HCT116 (cell line): Measurements from ENCODE around the gene SETD1A. TPM values are rescaled to one million over a fixed set of nuclear protein-coding genes. Genes with fewer than 3 reads are reported as not detected.

ENCODE experiments used
- ATAC-seq: fragments of 200-7000 bp; cut with Tn5 transposase; 2 replicates; pipeline ENCODE4 v1.9.1; 2020; ENCODE audit warnings: mild to moderate bottlenecking, moderate library complexity
- BruUV-seq: library from RNA; stranded (reverse); fragments of 400-500 nt; replicated peaks from 2 replicates; lab custom pipeline; 2021; lab: Mats Ljungman, UMichigan
- CTCF ChIA-PET: fragments of 300-600 bp; sonication (Branson Sonifier 250); formaldehyde crosslinking; loops from one replicate; lab custom pipeline; 2021; ENCODE audit warnings: antibody characterized with exemption; lab: Charles Lee
- POLR2A ChIA-PET: fragments of 300-600, 350-600 bp; sonication (Branson Sonifier 250); formaldehyde crosslinking; loops from one replicate; lab custom pipeline; 2021; ENCODE audit warnings: antibody characterized with exemption; lab: Charles Lee
- RAD21 ChIA-PET, 2 experiments: fragments of 300-600 bp; sonication (Branson Sonifier 250); formaldehyde crosslinking; loops; one replicate each; lab custom pipeline; 2023; ENCODE audit warnings: low total read pairs in 2 of 2; ENCODE audit not compliant: uncharacterized antibody in 2 of 2, unreplicated experiment in 2 of 2, low non-redundant PET in 1 of 2; lab: Charles Lee
- DNase-seq: peaks from one replicate; pipeline ENCODE4 v3.0.0-alpha.2; 2010; ENCODE audit warnings: low read depth, low spot score
- H2AFZ ChIP-seq: fragments of 200-600 bp; shearing (Covaris generic), sonication (generic); 2 replicates; pipeline ENCODE4 v1.6.1; 2017; ENCODE audit warnings: low read depth, mixed run types, mixed read lengths, antibody characterized with exemption, low read length; ENCODE audit not compliant: poor library complexity, severe bottlenecking
- H3K27ac ChIP-seq: 2 replicates; pipeline ENCODE4 v1.5.1; 2012; ENCODE audit warnings: low read depth, low read length
- H3K27me3 ChIP-seq: fragments of 200-600 bp; sonication (generic); 2 replicates; pipeline ENCODE4 v1.6.1; 2016; ENCODE audit warnings: mixed run types, low read length, mixed read lengths; ENCODE audit not compliant: insufficient read depth
- H3K36me3 ChIP-seq, 2 experiments: fragments of 200-500 bp in 1 of 2; fragments of 200-600 bp in 1 of 2; sonication (Bioruptor generic) in 1 of 2; sonication (generic) in 1 of 2; 2 replicates each; pipeline versions ENCODE4 v1.5.1 to v1.6.1; 2014 to 2016; ENCODE audit warnings: low read length in 2 of 2, inconsistent platforms in 1 of 2, mixed read lengths in 1 of 2, mixed run types in 1 of 2; ENCODE audit not compliant: insufficient read depth in 2 of 2, control insufficient read depth in 1 of 2
- H3K4me1 ChIP-seq, 2 experiments: fragments of 200-600 bp in 1 of 2; sonication (generic) in 1 of 2; 2 replicates each; pipeline versions ENCODE4 v1.5.1 to v1.6.1; 2012 to 2017; ENCODE audit warnings: low read length in 2 of 2, inconsistent platforms in 1 of 2, mild to moderate bottlenecking in 1 of 2, mixed read lengths in 1 of 2, mixed run types in 1 of 2, moderate library complexity in 1 of 2; ENCODE audit not compliant: insufficient read depth in 2 of 2, control insufficient read depth in 1 of 2
- H3K4me2 ChIP-seq: fragments of 200-600 bp; sonication (generic); 2 replicates; pipeline ENCODE4 v1.6.1; 2017; ENCODE audit warnings: mixed run types, low read length, mixed read lengths
- H3K4me3 ChIP-seq, 2 experiments: fragments of 200-600 bp in 1 of 2; sonication (generic) in 1 of 2; replicated peaks in 1 of 2; 2 replicates each; pipeline ENCODE4 v1.5.1; 2011 to 2016; ENCODE audit warnings: low read length in 2 of 2, control low read depth in 1 of 2, low read depth in 1 of 2, mild to moderate bottlenecking in 1 of 2, mixed read lengths in 1 of 2, mixed run types in 1 of 2
- H3K79me2 ChIP-seq: fragments of 200-600 bp; sonication (generic); 2 replicates; pipeline ENCODE4 v1.6.1; 2017; ENCODE audit warnings: mild to moderate bottlenecking, mixed run types, low read length, moderate library complexity, mixed read lengths; ENCODE audit not compliant: insufficient read depth
- H3K9ac ChIP-seq: fragments of 200-600 bp; sonication (generic); 2 replicates; pipeline ENCODE4 v1.6.1; 2016; ENCODE audit warnings: low read length, mixed read lengths
- H3K9me2 ChIP-seq: fragments of 200-600 bp; sonication (generic), shearing (Covaris generic); 2 replicates; pipeline ENCODE4 v1.6.1; 2017; ENCODE audit warnings: mixed run types, mild to moderate bottlenecking, moderate library complexity; ENCODE audit not compliant: insufficient read depth
- H3K9me3 ChIP-seq, 2 experiments: fragments of 200-500 bp in 1 of 2; fragments of 200-600 bp in 1 of 2; sonication (Bioruptor generic) in 1 of 2; sonication (generic) in 1 of 2; 2 replicates each; pipeline ENCODE4 v1.6.1; 2014 to 2017; ENCODE audit warnings: low read length in 2 of 2, mixed read lengths in 2 of 2, inconsistent platforms in 1 of 2, low read depth in 1 of 2, mild to moderate bottlenecking in 1 of 2, mixed run types in 1 of 2, moderate library complexity in 1 of 2; ENCODE audit not compliant: control insufficient read depth in 1 of 2, insufficient read depth in 1 of 2
- H4K20me1 ChIP-seq: fragments of 200-600 bp; sonication (generic), shearing (Covaris generic); 2 replicates; pipeline ENCODE4 v1.6.1; 2017; ENCODE audit warnings: mixed run types, mild to moderate bottlenecking, moderate library complexity; ENCODE audit not compliant: insufficient read depth
- CBX3 ChIP-seq: IDR thresholded peaks from 2 replicates; pipeline ENCODE4 v1.6.1; 2012; ENCODE audit warnings: low read depth
- CEBPB ChIP-seq: IDR thresholded peaks from 2 replicates; pipeline ENCODE4 v1.6.1; 2012; ENCODE audit warnings: low read depth
- EGR1 ChIP-seq: IDR thresholded peaks from 2 replicates; pipeline ENCODE4 v1.6.1; 2012; ENCODE audit warnings: low read depth
- ELF1 ChIP-seq: IDR thresholded peaks from 2 replicates; pipeline ENCODE4 v1.6.1; 2012; ENCODE audit warnings: low read depth, borderline replicate concordance
- EZH2 ChIP-seq: fragments of 200-600 bp; sonication (generic); IDR thresholded peaks from 2 replicates; pipeline ENCODE4 v1.6.1; 2017; ENCODE audit warnings: antibody characterized with exemption, mixed run types
- FOSL1 ChIP-seq: IDR thresholded peaks from 2 replicates; pipeline ENCODE4 v1.6.1; 2012; ENCODE audit warnings: low read depth
- RAD21 ChIP-seq: IDR thresholded peaks from 2 replicates; pipeline ENCODE4 v1.6.1; 2012; ENCODE audit warnings: low read depth, mild to moderate bottlenecking
- TCF7L2 ChIP-seq: IDR thresholded peaks from 2 replicates; pipeline ENCODE4 v1.7.0; 2011; ENCODE audit warnings: borderline replicate concordance, inconsistent platforms; ENCODE audit not compliant: insufficient read depth, insufficient read length; ENCODE audit errors: extremely low read depth
- YY1 ChIP-seq: IDR thresholded peaks from 2 replicates; pipeline ENCODE4 v1.6.1; 2011; ENCODE audit warnings: low read length, low read depth, moderate library complexity, mild to moderate bottlenecking; ENCODE audit not compliant: insufficient replicate concordance; ENCODE audit errors: extremely low read depth
- ZFX ChIP-seq: fragments of 450-650 bp; IDR thresholded peaks from 2 replicates; pipeline ENCODE4 v1.6.1; 2017
- intact Hi-C: fragments of 100-400 bp; cut with micrococcal nuclease; formaldehyde crosslinking; loops from 2 replicates; pipeline ENCODE4 v1.10.0; 2022
- total RNA-seq: library from RNA; stranded (reverse); gene quantifications from one replicate; pipeline ENCODE4 v1.2.1, GENCODE V29; 2021; ENCODE audit not compliant: unreplicated experiment
- TF ChIP-seq, protein P1 (sequence below): IDR thresholded peaks from 2 replicates; pipeline ENCODE4 v1.6.1; 2012; ENCODE audit warnings: low read depth
- TF ChIP-seq, protein P2 (sequence below): IDR thresholded peaks from 2 replicates; pipeline ENCODE4 v1.6.1; 2012
- TF ChIP-seq, protein P3 (sequence below): IDR thresholded peaks from 2 replicates; pipeline ENCODE4 v1.6.1; 2011; ENCODE audit warnings: mild to moderate bottlenecking, low read length, moderate library complexity; ENCODE audit not compliant: insufficient replicate concordance; ENCODE audit errors: extremely low read depth

Gene SETD1A
- total RNA-seq, 1 experiment from 2014 or later, result 26.9 TPM

DNA sequence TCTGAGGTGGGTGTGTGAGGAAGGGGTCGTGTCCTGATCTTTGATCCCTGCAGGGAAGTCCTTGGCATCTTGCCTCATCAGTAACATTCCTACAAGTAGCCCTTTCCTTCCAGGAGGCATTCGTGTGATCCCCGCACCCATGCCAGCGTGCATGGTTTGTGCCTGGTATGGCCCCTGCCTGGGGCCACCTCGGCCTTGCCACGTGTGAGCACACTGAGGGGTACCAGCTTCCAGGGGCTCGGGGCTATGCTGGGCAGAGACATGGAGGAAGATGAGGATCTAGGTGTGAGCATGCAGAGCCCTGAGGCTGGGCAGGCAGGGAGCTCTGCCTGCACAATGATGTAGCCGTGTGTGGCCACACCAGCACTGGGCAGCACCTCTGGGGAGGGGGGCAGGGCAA lies 33.5 kb downstream of the SETD1A start (continued):
- TF ChIP-seq TCF7L2, result no peak
- no peak for TF ChIP-seq YY1

DNA sequence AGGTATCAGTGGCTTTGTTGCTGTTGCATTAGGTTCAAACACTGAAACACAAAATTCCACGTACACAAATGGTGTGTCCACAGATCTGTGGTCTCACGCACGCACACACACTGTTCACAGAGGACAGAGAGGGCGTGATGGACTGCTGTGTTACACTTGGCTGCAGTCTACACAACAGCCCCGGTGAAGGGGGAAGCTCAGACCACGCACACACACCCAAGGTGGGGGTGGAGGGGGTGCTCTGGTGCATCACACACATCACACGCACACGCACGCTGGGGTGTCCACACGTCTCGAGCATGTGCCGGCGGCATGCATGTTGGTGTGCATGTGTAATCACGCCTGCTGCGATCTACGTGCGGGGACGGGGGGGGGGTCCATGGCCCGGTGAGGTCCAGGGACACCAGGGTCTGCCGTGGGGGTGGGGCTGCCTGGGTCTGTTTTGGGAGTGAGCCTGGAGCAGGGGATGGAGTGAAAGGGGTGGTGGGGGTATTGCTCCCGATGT lies 34.8 kb downstream of the SETD1A start:
- Histone ChIP-seq H3K9ac (no peak overlapping the region), H3K4me3 (no peak overlapping the region), H3K9me2 (no peaks in the 10 kb centered on the region), H3K36me3 (no peaks in the 10 kb centered on the region), H3K27ac (no peak overlapping the region), H3K27me3 (no peaks in the 10 kb centered on the region), H3K9me3 (no peaks in the 10 kb centered on the region), H3K4me1 (peaks cover 2 to 19% of the 10 kb centered on the region in 2 experiments), H4K20me1 (no peaks in the 10 kb centered on the region), H3K4me2 (no peak overlapping the region), H2AFZ (no peak overlapping the region), H3K79me2 (no peaks in the 10 kb centered on the region)
- intact Hi-C loops, result no loop called here
- ChIA-PET RAD21 (no interaction called here), POLR2A (no interaction called here), CTCF (no interaction called here)
- DNase-seq (no peak), ATAC-seq (no peak)
- TF ChIP-seq CEBPB (no peak), ZFX (no peak), RAD21 (no peak), EZH2 (no peak), ELF1 (no peak), CBX3 (no peak), EGR1 (no peak), FOSL1 (no peak)
- TF ChIP-seq, protein P1, sequence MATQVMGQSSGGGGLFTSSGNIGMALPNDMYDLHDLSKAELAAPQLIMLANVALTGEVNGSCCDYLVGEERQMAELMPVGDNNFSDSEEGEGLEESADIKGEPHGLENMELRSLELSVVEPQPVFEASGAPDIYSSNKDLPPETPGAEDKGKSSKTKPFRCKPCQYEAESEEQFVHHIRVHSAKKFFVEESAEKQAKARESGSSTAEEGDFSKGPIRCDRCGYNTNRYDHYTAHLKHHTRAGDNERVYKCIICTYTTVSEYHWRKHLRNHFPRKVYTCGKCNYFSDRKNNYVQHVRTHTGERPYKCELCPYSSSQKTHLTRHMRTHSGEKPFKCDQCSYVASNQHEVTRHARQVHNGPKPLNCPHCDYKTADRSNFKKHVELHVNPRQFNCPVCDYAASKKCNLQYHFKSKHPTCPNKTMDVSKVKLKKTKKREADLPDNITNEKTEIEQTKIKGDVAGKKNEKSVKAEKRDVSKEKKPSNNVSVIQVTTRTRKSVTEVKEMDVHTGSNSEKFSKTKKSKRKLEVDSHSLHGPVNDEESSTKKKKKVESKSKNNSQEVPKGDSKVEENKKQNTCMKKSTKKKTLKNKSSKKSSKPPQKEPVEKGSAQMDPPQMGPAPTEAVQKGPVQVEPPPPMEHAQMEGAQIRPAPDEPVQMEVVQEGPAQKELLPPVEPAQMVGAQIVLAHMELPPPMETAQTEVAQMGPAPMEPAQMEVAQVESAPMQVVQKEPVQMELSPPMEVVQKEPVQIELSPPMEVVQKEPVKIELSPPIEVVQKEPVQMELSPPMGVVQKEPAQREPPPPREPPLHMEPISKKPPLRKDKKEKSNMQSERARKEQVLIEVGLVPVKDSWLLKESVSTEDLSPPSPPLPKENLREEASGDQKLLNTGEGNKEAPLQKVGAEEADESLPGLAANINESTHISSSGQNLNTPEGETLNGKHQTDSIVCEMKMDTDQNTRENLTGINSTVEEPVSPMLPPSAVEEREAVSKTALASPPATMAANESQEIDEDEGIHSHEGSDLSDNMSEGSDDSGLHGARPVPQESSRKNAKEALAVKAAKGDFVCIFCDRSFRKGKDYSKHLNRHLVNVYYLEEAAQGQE, result no peak
- TF ChIP-seq, protein P2, sequence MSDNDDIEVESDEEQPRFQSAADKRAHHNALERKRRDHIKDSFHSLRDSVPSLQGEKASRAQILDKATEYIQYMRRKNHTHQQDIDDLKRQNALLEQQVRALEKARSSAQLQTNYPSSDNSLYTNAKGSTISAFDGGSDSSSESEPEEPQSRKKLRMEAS, result no peak
- TF ChIP-seq, protein P3, sequence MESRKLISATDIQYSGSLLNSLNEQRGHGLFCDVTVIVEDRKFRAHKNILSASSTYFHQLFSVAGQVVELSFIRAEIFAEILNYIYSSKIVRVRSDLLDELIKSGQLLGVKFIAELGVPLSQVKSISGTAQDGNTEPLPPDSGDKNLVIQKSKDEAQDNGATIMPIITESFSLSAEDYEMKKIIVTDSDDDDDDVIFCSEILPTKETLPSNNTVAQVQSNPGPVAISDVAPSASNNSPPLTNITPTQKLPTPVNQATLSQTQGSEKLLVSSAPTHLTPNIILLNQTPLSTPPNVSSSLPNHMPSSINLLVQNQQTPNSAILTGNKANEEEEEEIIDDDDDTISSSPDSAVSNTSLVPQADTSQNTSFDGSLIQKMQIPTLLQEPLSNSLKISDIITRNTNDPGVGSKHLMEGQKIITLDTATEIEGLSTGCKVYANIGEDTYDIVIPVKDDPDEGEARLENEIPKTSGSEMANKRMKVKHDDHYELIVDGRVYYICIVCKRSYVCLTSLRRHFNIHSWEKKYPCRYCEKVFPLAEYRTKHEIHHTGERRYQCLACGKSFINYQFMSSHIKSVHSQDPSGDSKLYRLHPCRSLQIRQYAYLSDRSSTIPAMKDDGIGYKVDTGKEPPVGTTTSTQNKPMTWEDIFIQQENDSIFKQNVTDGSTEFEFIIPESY, result no peak
- BruUV-seq, result no TSS peak
